A673 (cell line): Measurements from ENCODE around the gene AMBRA1. TPM values are rescaled to one million over a fixed set of nuclear protein-coding genes. Genes with fewer than 3 reads are reported as not detected.
A peak's percentile ranks its signal among the peaks of the same experiment; 100 is the strongest.

Experiments
- BruUV-seq: library from RNA; stranded (reverse); fragments of 400-500 nt; replicated peaks from 2 replicates; lab custom pipeline; 2021; lab: Mats Ljungman, UMichigan
- CTCF ChIA-PET: fragments of 300-600 bp; sonication (Branson Sonifier 250); formaldehyde crosslinking; loops from one replicate; lab custom pipeline; 2022; ENCODE audit warnings: antibody characterized with exemption; lab: Charles Lee
- POLR2A ChIA-PET: fragments of 300-600 bp; sonication (Branson Sonifier 250); formaldehyde crosslinking; loops from one replicate; lab custom pipeline; 2022; ENCODE audit warnings: antibody characterized with exemption; ENCODE audit not compliant: low non-redundant PET; lab: Charles Lee
- DNase-seq: peaks from one replicate; pipeline ENCODE4 v3.0.0-alpha.2; 2015; ENCODE audit warnings: low spot score
- H3K27ac ChIP-seq: fragments of 200-600 bp; sonication (generic); 2 replicates; pipeline ENCODE4 v1.5.1; 2016; ENCODE audit warnings: mixed run types, low read depth, mild to moderate bottlenecking, mixed read lengths, antibody characterized with exemption, low read length; ENCODE audit not compliant: poor library complexity, severe bottlenecking
- H3K27me3 ChIP-seq: fragments of 200-600 bp; sonication (generic); replicated peaks from 2 replicates; pipeline ENCODE4 v1.6.1; 2017; ENCODE audit warnings: mixed run types, low read depth, mild to moderate bottlenecking, mixed read lengths, antibody characterized with exemption, low read length; ENCODE audit not compliant: insufficient read depth, poor library complexity
- H3K36me3 ChIP-seq: fragments of 200-600 bp; sonication (generic); 2 replicates; pipeline ENCODE4 v1.6.1; 2016; ENCODE audit warnings: mixed run types, mild to moderate bottlenecking, mixed read lengths, antibody characterized with exemption, low read length; ENCODE audit not compliant: insufficient read depth, poor library complexity, severe bottlenecking
- H3K4me1 ChIP-seq: fragments of 200-600 bp; sonication (generic); 2 replicates; pipeline ENCODE4 v1.6.1; 2017; ENCODE audit warnings: mixed run types, mild to moderate bottlenecking, mixed read lengths, antibody characterized with exemption, low read length; ENCODE audit not compliant: insufficient read depth, poor library complexity, severe bottlenecking
- H3K4me3 ChIP-seq: fragments of 200-600 bp; sonication (generic); 2 replicates; pipeline ENCODE4 v1.5.1; 2016; ENCODE audit warnings: low read depth, mixed run types, mild to moderate bottlenecking, mixed read lengths, low read length; ENCODE audit not compliant: poor library complexity, severe bottlenecking
- H3K9me3 ChIP-seq: fragments of 200-600 bp; sonication (generic); 2 replicates; pipeline ENCODE4 v1.6.1; 2016; ENCODE audit warnings: mixed run types, low read depth, mild to moderate bottlenecking, mixed read lengths, antibody characterized with exemption, low read length; ENCODE audit not compliant: poor library complexity, severe bottlenecking
- CTCF ChIP-seq: fragments of 300-800, 200-600 bp; sonication (generic); conservative IDR thresholded peaks from 2 replicates; pipeline ENCODE4 v1.5.1; 2017; ENCODE audit warnings: low read depth, mild to moderate bottlenecking, antibody characterized with exemption, low read length, moderate library complexity, mixed read lengths
- EZH2 ChIP-seq: fragments of 200-600 bp; sonication (generic); IDR thresholded peaks from 2 replicates; pipeline ENCODE4 v1.6.1; 2017; ENCODE audit warnings: borderline replicate concordance, low read depth, mild to moderate bottlenecking, mixed read lengths, antibody characterized with exemption, low read length; ENCODE audit not compliant: poor library complexity, severe bottlenecking
- intact Hi-C: fragments of 100-400 bp; cut with micrococcal nuclease; formaldehyde crosslinking; loops from one replicate; pipeline ENCODE4 v1.10.0; 2022; ENCODE audit not compliant: unreplicated experiment
- total RNA-seq: library from RNA; stranded (reverse); gene quantifications from 2 replicates; pipeline ENCODE4 v1.2.3, GENCODE V29; 2021

The AMBRA1 gene
- total RNA-seq, 1 experiment from 2014 or later: 78.1 TPM

GRCh38 chr11:46553814-46554212, 40.0 kb downstream of the AMBRA1 start:
- Histone ChIP-seq H3K4me3 (no peak overlapping the region), H3K9me3 (no peaks in the 10 kb centered on the region), H3K27me3 (no peaks in the 10 kb centered on the region), H3K4me1 (peaks cover 30% of the 10 kb centered on the region), H3K27ac (peak overlapping the region; percentile 19), H3K36me3 (no peaks in the 10 kb centered on the region)
- no TSS peak for BruUV-seq
- TF ChIP-seq EZH2 (no peak), CTCF (no peak)
- intact Hi-C loops: no loop called here
- ChIA-PET CTCF (interaction anchor here (0.7 to 1.0 kb wide), 2 partner anchors 24 to 201 kb away, joined by 3 read pairs; no protein-coding TSS in a partner anchor), POLR2A (interaction anchor here (0.6 kb wide), 1 partner anchor 110 kb away, joined by 17 read pairs; no protein-coding TSS in a partner anchor)
- DNase-seq: no peak

GRCh38 chr11:46551261-46551660, 42.6 kb downstream of the AMBRA1 start:
- BruUV-seq: no TSS peak
- Histone ChIP-seq H3K27me3 (no peaks in the 10 kb centered on the region), H3K36me3 (peaks cover 14% of the 10 kb centered on the region), H3K27ac (no peak overlapping the region), H3K9me3 (no peaks in the 10 kb centered on the region), H3K4me1 (peaks cover 30% of the 10 kb centered on the region), H3K4me3 (no peak overlapping the region)
- CTCF ChIA-PET: no interaction called here
- TF ChIP-seq EZH2: no peak
- no peak for TF ChIP-seq CTCF
- POLR2A ChIA-PET: no interaction called here
- intact Hi-C loops: no loop called here
- no peak for DNase-seq

DNA sequence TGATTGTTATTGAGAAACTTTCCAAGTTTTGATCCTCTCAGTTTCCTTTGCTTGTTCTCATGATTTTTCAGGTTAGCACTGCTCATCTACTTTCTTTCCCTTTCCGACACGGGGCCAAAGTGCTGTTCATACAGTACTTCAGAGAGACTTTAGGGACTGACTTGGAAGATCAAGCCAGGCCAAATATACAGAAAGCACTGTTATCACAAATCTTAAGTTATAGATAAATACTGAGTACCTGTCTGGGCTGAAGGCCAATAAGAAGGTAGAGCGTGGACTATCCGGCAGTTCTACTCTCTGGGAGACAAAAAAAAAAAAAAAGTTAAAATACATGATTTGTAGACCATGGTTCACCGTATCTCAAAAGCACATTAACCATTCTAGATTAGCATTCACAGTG, 46.2 kb downstream of the AMBRA1 start:
- no peaks in the 10 kb centered on the region for H3K9me3 ChIP-seq
- intact Hi-C loops: no loop called here
- no peak overlapping the region for H3K4me3 ChIP-seq
- TF ChIP-seq CTCF (no peak), EZH2 (no peak)
- H3K27ac ChIP-seq: no peak overlapping the region
- CTCF ChIA-PET: no interaction called here
- no peaks in the 10 kb centered on the region for H3K4me1 ChIP-seq
- DNase-seq: no peak
- H3K27me3 ChIP-seq: no peaks in the 10 kb centered on the region
- POLR2A ChIA-PET: no interaction called here
- no TSS peak for BruUV-seq
- H3K36me3 ChIP-seq: peaks cover 50% of the 10 kb centered on the region
